ENCODE results near the gene NAV1.

DNA sequence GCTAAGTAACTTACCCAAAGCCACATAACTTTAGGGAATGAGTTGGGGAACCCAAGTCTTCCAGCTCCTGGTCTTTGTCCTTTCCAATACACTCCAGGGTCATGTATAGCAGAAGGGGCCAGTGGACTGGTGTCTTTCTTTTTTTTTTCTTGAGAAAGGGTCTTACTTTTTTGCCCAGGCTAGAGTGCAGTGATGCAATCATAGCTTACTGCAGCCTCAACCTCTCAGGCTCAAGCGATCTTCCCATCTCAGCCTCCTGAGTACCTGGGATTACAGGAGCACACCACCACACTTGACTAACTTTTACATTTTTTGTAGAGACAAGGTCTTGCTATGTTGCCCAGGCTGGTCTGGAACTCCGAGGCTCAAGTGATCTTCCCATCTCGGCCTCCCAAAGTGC lies 12.2 kb downstream of the NAV1 start:
- TF ChIP-seq ELF4 (IDR thresholded peaks at IDR 0.05) = no peak
- no peak for TF ChIP-seq L3MBTL2 (conservative IDR thresholded peaks at IDR 0.05)
- no peak for TF ChIP-seq TARDBP (IDR thresholded peaks at IDR 0.05)
- no peak for TF ChIP-seq SUZ12 (IDR thresholded peaks at IDR 0.05)
- TF ChIP-seq FOXA1 (IDR thresholded peaks at IDR 0.05) = no peak
- no peak for TF ChIP-seq SP1 (IDR thresholded peaks at IDR 0.05)
- TF ChIP-seq CTBP1 (IDR thresholded peaks at IDR 0.05; ENCODE audit: borderline replicate concordance) = no peak
- TF ChIP-seq ZNF384 (IDR thresholded peaks at IDR 0.05) = no peak
- no peak for TF ChIP-seq ARNT (IDR thresholded peaks at IDR 0.05)
